ENCODE data around the gene CYGB. TPM values are rescaled to one million over a fixed set of nuclear protein-coding genes. Genes with fewer than 3 reads are reported as not detected.

The CYGB gene
- total and polyA plus RNA-seq, 2 of the 13 experiments (the other 11 are each of a cell fraction or from before 2014, with no cell fraction given), result 18.9 to 27.1 TPM

DNA sequence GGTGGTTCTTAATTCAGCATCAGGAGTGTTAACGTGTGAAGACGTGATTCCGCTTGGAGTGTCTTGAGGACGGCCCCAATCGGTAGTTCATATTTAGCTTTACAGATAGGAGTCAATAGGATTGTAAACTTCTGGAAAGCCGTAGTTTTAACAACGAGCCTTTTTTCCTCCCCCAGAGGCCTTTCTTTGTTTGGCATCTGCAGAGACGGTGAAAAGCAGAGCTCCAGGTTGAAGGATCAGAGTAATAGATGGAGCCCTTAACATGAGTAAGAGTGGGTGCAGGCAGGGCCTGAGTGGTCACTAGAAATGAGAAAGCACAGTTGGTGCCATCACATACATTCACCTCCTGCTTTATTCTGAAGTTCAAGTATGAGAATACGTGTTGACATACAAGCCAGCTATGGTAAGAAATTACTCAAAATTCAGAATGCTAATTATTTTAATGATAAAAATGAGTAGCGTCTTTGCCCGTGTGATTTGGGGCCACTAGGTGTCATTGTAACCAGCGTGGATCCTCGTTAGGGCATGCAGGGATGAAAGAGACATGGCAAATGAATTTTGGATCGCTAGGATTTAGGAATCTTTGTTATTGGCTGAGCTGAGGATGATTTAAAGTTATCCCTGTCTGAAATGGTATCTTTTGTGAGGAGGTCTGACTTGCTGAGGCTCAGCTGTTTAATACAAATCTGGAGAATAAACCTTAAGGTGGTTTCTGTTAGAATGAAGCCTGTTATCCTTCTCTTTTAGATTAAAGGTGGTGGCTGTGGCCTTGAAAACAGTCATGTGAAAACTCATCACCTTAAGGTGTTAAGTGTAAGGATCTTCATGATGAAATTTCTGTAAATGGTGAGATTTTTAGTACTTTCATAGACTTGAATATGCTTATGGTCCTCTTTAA, 20.9 kb upstream of the CYGB start (continued):
- TF ChIP-seq KDM5A (IDR thresholded peaks at IDR 0.05; ENCODE audit: borderline replicate concordance, low read length) (peak; percentile 90), ZNF501 (CRISPR knock-in tag; IDR thresholded peaks at IDR 0.05) (no peak; the same call in 1 of the 2 replicates), ISL2 (CRISPR knock-in tag; IDR thresholded peaks at IDR 0.05) (0 out of 2 replicates have a peak, but pooled peaks have one; percentile 37), ZC3H13 (CRISPR knock-in tag; IDR thresholded peaks at IDR 0.05) (no peak), ZNF558 (CRISPR knock-in tag; IDR thresholded peaks at IDR 0.05; ENCODE audit: borderline replicate concordance) (no peak), ZSCAN20 (CRISPR knock-in tag; IDR thresholded peaks at IDR 0.05; ENCODE audit: borderline replicate concordance) (0 out of 2 replicates have a peak, but pooled peaks have one; percentile 75), SMC3 (IDR thresholded peaks at IDR 0.05; ENCODE audit: low read length) (peak; percentile 65), AKAP8 (CRISPR knock-in tag; IDR thresholded peaks at IDR 0.05) (no peak), ZNF20 (CRISPR knock-in tag; IDR thresholded peaks at IDR 0.05) (no peak), ETV6 (CRISPR knock-in tag; conservative IDR thresholded peaks at IDR 0.05) (no peak), ETV5 (CRISPR knock-in tag; IDR thresholded peaks at IDR 0.05; ENCODE audit: borderline replicate concordance) (0 out of 2 replicates have a peak, but pooled peaks have one; percentile 7), ZMYM3 (CRISPR knock-in tag; IDR thresholded peaks at IDR 0.05) (no peak), ZNF331 (CRISPR knock-in tag; IDR thresholded peaks at IDR 0.05) (no peak), AHR (CRISPR knock-in tag; IDR thresholded peaks at IDR 0.05) (no peak), ZBTB38 (CRISPR knock-in tag; IDR thresholded peaks at IDR 0.05) (no peak), ZNF776 (CRISPR knock-in tag; IDR thresholded peaks at IDR 0.05) (no peak), PRMT3 (CRISPR knock-in tag; IDR thresholded peaks at IDR 0.05; ENCODE audit: borderline replicate concordance, low read depth) (no peak), MXD4 (CRISPR knock-in tag; IDR thresholded peaks at IDR 0.05) (no peak; the same call in 1 of the 2 replicates)
- TF ChIP-seq, protein P1, sequence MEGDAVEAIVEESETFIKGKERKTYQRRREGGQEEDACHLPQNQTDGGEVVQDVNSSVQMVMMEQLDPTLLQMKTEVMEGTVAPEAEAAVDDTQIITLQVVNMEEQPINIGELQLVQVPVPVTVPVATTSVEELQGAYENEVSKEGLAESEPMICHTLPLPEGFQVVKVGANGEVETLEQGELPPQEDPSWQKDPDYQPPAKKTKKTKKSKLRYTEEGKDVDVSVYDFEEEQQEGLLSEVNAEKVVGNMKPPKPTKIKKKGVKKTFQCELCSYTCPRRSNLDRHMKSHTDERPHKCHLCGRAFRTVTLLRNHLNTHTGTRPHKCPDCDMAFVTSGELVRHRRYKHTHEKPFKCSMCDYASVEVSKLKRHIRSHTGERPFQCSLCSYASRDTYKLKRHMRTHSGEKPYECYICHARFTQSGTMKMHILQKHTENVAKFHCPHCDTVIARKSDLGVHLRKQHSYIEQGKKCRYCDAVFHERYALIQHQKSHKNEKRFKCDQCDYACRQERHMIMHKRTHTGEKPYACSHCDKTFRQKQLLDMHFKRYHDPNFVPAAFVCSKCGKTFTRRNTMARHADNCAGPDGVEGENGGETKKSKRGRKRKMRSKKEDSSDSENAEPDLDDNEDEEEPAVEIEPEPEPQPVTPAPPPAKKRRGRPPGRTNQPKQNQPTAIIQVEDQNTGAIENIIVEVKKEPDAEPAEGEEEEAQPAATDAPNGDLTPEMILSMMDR (CRISPR knock-in tag; IDR thresholded peaks at IDR 0.05), result peak; percentile 84
- TF ChIP-seq, protein P2, sequence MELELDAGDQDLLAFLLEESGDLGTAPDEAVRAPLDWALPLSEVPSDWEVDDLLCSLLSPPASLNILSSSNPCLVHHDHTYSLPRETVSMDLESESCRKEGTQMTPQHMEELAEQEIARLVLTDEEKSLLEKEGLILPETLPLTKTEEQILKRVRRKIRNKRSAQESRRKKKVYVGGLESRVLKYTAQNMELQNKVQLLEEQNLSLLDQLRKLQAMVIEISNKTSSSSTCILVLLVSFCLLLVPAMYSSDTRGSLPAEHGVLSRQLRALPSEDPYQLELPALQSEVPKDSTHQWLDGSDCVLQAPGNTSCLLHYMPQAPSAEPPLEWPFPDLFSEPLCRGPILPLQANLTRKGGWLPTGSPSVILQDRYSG (CRISPR knock-in tag; IDR thresholded peaks at IDR 0.05), result 0 out of 2 replicates have a peak, but pooled peaks have one; percentile 38
- TF ChIP-seq, protein P3, sequence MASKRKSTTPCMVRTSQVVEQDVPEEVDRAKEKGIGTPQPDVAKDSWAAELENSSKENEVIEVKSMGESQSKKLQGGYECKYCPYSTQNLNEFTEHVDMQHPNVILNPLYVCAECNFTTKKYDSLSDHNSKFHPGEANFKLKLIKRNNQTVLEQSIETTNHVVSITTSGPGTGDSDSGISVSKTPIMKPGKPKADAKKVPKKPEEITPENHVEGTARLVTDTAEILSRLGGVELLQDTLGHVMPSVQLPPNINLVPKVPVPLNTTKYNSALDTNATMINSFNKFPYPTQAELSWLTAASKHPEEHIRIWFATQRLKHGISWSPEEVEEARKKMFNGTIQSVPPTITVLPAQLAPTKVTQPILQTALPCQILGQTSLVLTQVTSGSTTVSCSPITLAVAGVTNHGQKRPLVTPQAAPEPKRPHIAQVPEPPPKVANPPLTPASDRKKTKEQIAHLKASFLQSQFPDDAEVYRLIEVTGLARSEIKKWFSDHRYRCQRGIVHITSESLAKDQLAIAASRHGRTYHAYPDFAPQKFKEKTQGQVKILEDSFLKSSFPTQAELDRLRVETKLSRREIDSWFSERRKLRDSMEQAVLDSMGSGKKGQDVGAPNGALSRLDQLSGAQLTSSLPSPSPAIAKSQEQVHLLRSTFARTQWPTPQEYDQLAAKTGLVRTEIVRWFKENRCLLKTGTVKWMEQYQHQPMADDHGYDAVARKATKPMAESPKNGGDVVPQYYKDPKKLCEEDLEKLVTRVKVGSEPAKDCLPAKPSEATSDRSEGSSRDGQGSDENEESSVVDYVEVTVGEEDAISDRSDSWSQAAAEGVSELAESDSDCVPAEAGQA (IDR thresholded peaks at IDR 0.05; ENCODE audit: low read depth), result no peak
- TF ChIP-seq, protein P3 (CRISPR knock-in tag; IDR thresholded peaks at IDR 0.05; ENCODE audit: borderline replicate concordance), result no peak
